Measurements from ENCODE around the gene IL1A. TPM values are rescaled to one million over a fixed set of nuclear protein-coding genes. Genes with fewer than 3 reads are reported as not detected.

IL1A gene
- total and polyA plus RNA-seq, 9 of the 15 experiments (the other 6 are each of a cell fraction or from before 2014, with no cell fraction given) = 0.03 to 0.27 (median 0.14) TPM; not detected in 2

DNA sequence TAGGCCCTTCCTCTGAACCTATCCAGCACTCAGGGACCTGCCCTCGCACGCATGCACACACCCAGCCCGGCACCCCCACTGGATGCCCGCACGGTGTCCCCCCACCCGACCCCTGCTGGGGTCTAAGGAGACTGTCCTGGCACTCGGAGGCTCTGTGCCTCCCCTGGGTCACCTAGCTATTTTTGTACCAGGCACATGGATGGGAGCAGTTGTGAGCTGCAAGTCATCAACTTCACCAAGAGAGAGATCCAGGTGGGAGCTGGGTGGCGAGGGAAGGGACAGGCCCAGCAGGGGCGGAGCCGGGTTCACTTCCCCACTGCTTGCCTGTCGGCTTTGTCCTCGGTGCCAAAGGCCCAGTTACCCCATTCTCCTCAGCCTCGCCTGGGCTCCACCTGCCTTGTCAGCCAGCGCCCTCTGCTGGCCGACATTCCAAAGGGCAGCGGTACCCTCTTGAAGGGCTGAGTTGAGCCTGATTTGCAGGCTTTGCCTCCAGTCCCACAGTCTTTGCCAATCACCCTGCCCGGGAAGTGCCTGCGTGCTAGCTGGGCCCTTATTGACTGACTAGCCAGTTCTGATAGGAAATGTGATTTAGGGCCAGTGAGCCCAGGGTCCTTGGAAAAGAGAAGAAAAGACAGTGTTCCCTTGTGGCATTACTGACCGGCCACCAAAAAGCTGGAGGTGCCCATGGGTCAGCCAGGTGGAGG lies 57.7 kb downstream of the IL1A start (continued):
- TF ChIP-seq ZNF384 (IDR thresholded peaks at IDR 0.05; ENCODE audit: low read depth, low read length) = no peak
- peak; percentile 86; the same call in 1 of the 2 replicates for TF ChIP-seq CTBP1 (IDR thresholded peaks at IDR 0.05; ENCODE audit: borderline replicate concordance)
- TF ChIP-seq ELF1 (tag; IDR thresholded peaks at IDR 0.05) = no peak
- TF ChIP-seq, protein P1, sequence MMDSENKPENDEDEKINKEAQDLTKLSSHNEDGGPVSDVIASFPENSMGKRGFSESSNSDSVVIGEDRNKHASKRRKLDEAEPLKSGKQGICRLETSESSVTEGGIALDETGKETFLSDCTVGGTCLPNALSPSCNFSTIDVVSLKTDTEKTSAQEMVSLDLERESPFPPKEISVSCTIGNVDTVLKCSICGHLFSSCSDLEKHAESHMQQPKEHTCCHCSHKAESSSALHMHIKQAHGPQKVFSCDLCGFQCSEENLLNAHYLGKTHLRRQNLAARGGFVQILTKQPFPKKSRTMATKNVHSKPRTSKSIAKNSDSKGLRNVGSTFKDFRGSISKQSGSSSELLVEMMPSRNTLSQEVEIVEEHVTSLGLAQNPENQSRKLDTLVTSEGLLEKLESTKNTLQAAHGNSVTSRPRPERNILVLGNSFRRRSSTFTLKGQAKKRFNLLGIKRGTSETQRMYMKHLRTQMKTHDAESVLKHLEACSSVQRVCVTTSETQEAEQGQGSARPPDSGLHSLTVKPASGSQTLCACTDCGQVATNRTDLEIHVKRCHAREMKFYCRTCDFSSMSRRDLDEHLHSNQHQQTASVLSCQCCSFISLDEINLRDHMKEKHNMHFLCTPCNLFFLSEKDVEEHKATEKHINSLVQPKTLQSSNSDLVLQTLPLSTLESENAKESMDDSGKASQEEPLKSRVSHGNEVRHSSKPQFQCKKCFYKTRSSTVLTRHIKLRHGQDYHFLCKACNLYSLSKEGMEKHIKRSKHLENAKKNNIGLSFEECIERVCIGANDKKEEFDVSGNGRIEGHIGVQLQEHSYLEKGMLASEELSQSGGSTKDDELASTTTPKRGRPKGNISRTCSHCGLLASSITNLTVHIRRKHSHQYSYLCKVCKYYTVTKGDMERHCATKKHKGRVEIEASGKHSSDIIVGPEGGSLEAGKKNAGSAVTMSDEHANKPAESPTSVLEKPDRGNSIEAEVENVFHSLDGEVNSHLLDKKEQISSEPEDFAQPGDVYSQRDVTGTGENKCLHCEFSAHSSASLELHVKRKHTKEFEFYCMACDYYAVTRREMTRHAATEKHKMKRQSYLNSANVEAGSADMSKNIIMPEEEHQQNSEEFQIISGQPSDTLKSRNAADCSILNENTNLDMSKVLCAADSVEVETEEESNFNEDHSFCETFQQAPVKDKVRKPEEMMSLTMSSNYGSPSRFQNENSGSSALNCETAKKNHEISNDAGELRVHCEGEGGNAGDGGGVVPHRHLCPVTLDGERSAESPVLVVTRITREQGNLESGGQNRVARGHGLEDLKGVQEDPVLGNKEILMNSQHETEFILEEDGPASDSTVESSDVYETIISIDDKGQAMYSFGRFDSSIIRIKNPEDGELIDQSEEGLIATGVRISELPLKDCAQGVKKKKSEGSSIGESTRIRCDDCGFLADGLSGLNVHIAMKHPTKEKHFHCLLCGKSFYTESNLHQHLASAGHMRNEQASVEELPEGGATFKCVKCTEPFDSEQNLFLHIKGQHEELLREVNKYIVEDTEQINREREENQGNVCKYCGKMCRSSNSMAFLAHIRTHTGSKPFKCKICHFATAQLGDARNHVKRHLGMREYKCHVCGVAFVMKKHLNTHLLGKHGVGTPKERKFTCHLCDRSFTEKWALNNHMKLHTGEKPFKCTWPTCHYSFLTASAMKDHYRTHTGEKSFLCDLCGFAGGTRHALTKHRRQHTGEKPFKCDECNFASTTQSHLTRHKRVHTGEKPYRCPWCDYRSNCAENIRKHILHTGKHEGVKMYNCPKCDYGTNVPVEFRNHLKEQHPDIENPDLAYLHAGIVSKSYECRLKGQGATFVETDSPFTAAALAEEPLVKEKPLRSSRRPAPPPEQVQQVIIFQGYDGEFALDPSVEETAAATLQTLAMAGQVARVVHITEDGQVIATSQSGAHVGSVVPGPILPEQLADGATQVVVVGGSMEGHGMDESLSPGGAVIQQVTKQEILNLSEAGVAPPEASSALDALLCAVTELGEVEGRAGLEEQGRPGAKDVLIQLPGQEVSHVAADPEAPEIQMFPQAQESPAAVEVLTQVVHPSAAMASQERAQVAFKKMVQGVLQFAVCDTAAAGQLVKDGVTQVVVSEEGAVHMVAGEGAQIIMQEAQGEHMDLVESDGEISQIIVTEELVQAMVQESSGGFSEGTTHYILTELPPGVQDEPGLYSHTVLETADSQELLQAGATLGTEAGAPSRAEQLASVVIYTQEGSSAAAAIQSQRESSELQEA (IDR thresholded peaks at IDR 0.05; ENCODE audit: low read depth) = no peak
- TF ChIP-seq NUFIP1 (IDR thresholded peaks at IDR 0.05; ENCODE audit: partially characterized antibody) = no peak
- TF ChIP-seq, protein P2, sequence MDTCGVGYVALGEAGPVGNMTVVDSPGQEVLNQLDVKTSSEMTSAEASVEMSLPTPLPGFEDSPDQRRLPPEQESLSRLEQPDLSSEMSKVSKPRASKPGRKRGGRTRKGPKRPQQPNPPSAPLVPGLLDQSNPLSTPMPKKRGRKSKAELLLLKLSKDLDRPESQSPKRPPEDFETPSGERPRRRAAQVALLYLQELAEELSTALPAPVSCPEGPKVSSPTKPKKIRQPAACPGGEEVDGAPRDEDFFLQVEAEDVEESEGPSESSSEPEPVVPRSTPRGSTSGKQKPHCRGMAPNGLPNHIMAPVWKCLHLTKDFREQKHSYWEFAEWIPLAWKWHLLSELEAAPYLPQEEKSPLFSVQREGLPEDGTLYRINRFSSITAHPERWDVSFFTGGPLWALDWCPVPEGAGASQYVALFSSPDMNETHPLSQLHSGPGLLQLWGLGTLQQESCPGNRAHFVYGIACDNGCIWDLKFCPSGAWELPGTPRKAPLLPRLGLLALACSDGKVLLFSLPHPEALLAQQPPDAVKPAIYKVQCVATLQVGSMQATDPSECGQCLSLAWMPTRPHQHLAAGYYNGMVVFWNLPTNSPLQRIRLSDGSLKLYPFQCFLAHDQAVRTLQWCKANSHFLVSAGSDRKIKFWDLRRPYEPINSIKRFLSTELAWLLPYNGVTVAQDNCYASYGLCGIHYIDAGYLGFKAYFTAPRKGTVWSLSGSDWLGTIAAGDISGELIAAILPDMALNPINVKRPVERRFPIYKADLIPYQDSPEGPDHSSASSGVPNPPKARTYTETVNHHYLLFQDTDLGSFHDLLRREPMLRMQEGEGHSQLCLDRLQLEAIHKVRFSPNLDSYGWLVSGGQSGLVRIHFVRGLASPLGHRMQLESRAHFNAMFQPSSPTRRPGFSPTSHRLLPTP (IDR thresholded peaks at IDR 0.05; ENCODE audit: borderline replicate concordance, extremely low read depth, insufficient read length) = no peak
- TF ChIP-seq, protein P3, sequence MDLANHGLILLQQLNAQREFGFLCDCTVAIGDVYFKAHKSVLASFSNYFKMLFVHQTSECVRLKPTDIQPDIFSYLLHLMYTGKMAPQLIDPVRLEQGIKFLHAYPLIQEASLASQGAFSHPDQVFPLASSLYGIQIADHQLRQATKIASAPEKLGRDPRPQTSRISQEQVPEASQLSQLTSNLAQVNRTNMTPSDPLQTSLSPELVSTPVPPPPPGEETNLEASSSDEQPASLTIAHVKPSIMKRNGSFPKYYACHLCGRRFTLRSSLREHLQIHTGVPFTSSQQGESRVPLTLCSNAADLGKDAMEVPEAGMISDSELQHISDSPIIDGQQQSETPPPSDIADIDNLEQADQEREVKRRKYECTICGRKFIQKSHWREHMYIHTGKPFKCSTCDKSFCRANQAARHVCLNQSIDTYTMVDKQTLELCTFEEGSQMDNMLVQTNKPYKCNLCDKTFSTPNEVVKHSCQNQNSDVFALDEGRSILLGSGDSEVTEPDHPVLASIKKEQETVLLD (IDR thresholded peaks at IDR 0.05) = no peak
- no peak for TF ChIP-seq POLR2AphosphoS2 (IDR thresholded peaks at IDR 0.05; ENCODE audit: low read length)
- TF ChIP-seq NCOR1 (IDR thresholded peaks at IDR 0.05) = no peak
- no peak for TF ChIP-seq NRF1 (conservative IDR thresholded peaks at IDR 0.05 in 1 of 2, IDR thresholded peaks at IDR 0.05 in 1 of 2)
- no peak for TF ChIP-seq ZNF41 (CRISPR knock-in tag; conservative IDR thresholded peaks at IDR 0.05)
- no peak for TF ChIP-seq WHSC1 (IDR thresholded peaks at IDR 0.05; ENCODE audit: low read length)
- no peak for TF ChIP-seq SAP30 (IDR thresholded peaks at IDR 0.05; ENCODE audit: borderline replicate concordance, insufficient read depth, low read depth, low read length, poor library complexity, severe bottlenecking)
- TF ChIP-seq, protein P4, sequence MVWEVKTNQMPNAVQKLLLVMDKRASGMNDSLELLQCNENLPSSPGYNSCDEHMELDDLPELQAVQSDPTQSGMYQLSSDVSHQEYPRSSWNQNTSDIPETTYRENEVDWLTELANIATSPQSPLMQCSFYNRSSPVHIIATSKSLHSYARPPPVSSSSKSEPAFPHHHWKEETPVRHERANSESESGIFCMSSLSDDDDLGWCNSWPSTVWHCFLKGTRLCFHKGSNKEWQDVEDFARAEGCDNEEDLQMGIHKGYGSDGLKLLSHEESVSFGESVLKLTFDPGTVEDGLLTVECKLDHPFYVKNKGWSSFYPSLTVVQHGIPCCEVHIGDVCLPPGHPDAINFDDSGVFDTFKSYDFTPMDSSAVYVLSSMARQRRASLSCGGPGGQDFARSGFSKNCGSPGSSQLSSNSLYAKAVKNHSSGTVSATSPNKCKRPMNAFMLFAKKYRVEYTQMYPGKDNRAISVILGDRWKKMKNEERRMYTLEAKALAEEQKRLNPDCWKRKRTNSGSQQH (CRISPR knock-in tag; IDR thresholded peaks at IDR 0.05) = no peak

Measured in K562 (cell line).